Activated CD8-positive, alpha-beta T cell treated with anti-CD3 and anti-CD28 coated beads, Interleukin-2, amount 10 ng/mL, durations not matched to agents 7 days and 5 days (primary cell): Measurements from ENCODE around the gene PODNL1. TPM values are rescaled to one million over a fixed set of nuclear protein-coding genes. Genes with fewer than 3 reads are reported as not detected.
A peak's percentile ranks its signal among the peaks of the same experiment; 100 is the strongest.

ENCODE experiments used
- ATAC-seq: fragments of 150-1000 bp; cut with Tn5 transposase; one replicate; pipeline ENCODE4 v1.10.0; 2021; ENCODE audit warnings: moderate library complexity
- CTCF ChIA-PET: fragments of 350-600 bp; sonication (Branson Sonifier 250); formaldehyde crosslinking; loops from one replicate; lab custom pipeline; 2021; ENCODE audit warnings: antibody characterized with exemption; lab: Charles Lee
- POLR2A ChIA-PET: fragments of 350-600 bp; sonication (Branson Sonifier 250); formaldehyde crosslinking; loops from one replicate; lab custom pipeline; 2021; ENCODE audit warnings: antibody characterized with exemption; lab: Charles Lee
- DNase-seq: peaks from one replicate; pipeline ENCODE4 v3.0.0-alpha.2; 2020
- H3K27ac Mint-ChIP-seq: one replicate; pipeline ENCODE4 v1.8.0; 2021; ENCODE audit warnings: mild to moderate bottlenecking, mixed read lengths
- H3K27me3 Mint-ChIP-seq: one replicate; pipeline ENCODE4 v1.8.0; 2021; ENCODE audit warnings: low read depth, mixed read lengths
- H3K36me3 Mint-ChIP-seq: one replicate; pipeline ENCODE4 v1.8.0; 2021; ENCODE audit warnings: low read depth, mixed read lengths
- H3K4me1 Mint-ChIP-seq: one replicate; pipeline ENCODE4 v1.8.0; 2021; ENCODE audit warnings: low read depth, mixed read lengths
- H3K4me3 Mint-ChIP-seq: one replicate; pipeline ENCODE4 v1.8.0; 2021; ENCODE audit warnings: mild to moderate bottlenecking, mixed read lengths
- H3K9me3 Mint-ChIP-seq: one replicate; pipeline ENCODE4 v1.8.0; 2022; ENCODE audit warnings: mixed read lengths; ENCODE audit not compliant: insufficient read depth
- total RNA-seq, 2 experiments: library from RNA; stranded (reverse); gene quantifications; one replicate each; pipeline ENCODE4 v1.2.3, GENCODE V29; 2021

PODNL1 gene
- total RNA-seq, 2 experiments from 2014 or later: 0.11 to 1.3 TPM

DNA sequence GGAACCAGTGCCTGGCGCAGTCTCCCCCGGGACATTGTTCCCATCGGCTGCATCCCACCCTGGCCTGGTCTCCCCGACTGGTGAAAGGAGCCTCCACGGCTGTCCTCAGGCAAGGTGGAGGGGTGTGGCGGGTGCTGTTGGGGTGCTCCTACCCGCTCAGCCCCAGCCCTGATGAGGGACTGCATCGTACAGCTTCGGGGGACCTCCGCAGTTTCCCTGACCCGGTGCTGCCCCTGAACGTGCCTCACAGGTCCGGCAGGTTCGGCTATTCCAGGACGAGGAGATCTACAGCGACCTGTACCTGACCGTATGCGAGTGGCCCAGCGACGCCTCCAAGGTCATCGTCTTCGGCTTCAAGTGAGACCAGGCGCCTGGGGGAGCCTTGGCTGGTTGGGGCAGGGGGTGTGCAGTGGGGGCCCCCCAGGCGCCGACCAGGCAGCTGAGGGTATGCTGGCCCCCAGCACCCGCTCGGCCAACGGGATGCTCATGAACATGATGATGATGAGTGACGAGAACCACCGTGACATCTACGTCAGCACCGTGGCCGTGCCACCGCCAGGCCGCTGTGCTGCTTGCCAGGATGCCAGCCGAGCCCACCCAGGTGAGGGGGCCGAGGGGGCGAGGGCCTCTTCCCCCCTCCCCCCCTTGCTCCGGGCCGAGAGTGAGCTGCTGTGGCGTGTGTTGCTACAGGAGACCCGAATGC is 17.6 kb upstream of the PODNL1 start:
- Mint-ChIP-seq H3K27me3 (no peaks in the 10 kb centered on the region), H3K4me1 (peaks cover 28% of the 10 kb centered on the region), H3K9me3 (no peaks in the 10 kb centered on the region), H3K27ac (no peak overlapping the region), H3K4me3 (no peak overlapping the region), H3K36me3 (peaks cover 46% of the 10 kb centered on the region)
- CTCF ChIA-PET: no interaction called here
- DNase-seq (no peak), ATAC-seq (no peak)
- POLR2A ChIA-PET: interaction anchor here (0.7 to 1.7 kb wide), 3 partner anchors 12 to 34 kb away, joined by 3 to 5 read pairs (median 4); no protein-coding TSS in a partner anchor

GRCh38 chr19:13954185-13954584 is 16.0 kb upstream of the PODNL1 start:
- H3K4me3 Mint-ChIP-seq: peak overlapping the region; percentile 97
- peaks cover 38% of the 10 kb centered on the region for H3K36me3 Mint-ChIP-seq
- H3K4me1 Mint-ChIP-seq: peaks cover 28% of the 10 kb centered on the region
- ATAC-seq (no peak), DNase-seq (no peak)
- H3K9me3 Mint-ChIP-seq: no peaks in the 10 kb centered on the region
- peak overlapping the region; percentile 46 for H3K27ac Mint-ChIP-seq
- ChIA-PET POLR2A (interaction anchor here (0.9 to 3.4 kb wide), 4 partner anchors 32 to 73 kb away, joined by 3 to 29 read pairs (median 4); partner anchors contain the start of gene RFX1), CTCF (interaction anchor here (1.1 to 1.5 kb wide), 3 partner anchors 78 to 170 kb away, joined by 3 to 7 read pairs (median 3); partner anchors contain the start of gene IL27RA)
- H3K27me3 Mint-ChIP-seq: no peaks in the 10 kb centered on the region

- POLR2A ChIA-PET: interaction anchor here (0.7 to 3.4 kb wide), 13 partner anchors 8 to 183 kb away, joined by 3 to 29 read pairs (median 3); partner anchors contain the start of genes IL27RA and RFX1
- CTCF ChIA-PET: interaction anchor here (1.1 to 1.9 kb wide), 7 partner anchors 33 to 169 kb away, joined by 3 to 8 read pairs (median 6); partner anchors contain the start of gene IL27RA
- Mint-ChIP-seq H3K4me3 (peak overlapping the region; percentile 97), H3K9me3 (no peaks in the 10 kb centered on the region), H3K4me1 (peaks cover 21% of the 10 kb centered on the region), H3K27me3 (no peaks in the 10 kb centered on the region), H3K36me3 (peaks cover 28% of the 10 kb centered on the region), H3K27ac (peak overlapping the region; percentile 82)
- DNase-seq (peak; percentile 29), ATAC-seq (no peak)
Observed at GRCh38 chr19:13952931-13953531, 14.8 kb upstream of the PODNL1 start.

- Mint-ChIP-seq H3K4me1 (peaks cover 21% of the 10 kb centered on the region), H3K27me3 (no peaks in the 10 kb centered on the region), H3K9me3 (no peaks in the 10 kb centered on the region), H3K4me3 (peak within 1 kb of the TSS; percentile 97), H3K27ac (peak within 1 kb of the TSS; percentile 93), H3K36me3 (peaks cover 28% of the 10 kb centered on the region)
- DNase-seq: peak; percentile 100
- peak; percentile 99 for ATAC-seq
- CTCF ChIA-PET: interaction anchor here (0.7 to 1.9 kb wide), 7 partner anchors 33 to 120 kb away, joined by 3 to 8 read pairs (median 6); partner anchors contain the start of genes IL27RA and MISP3
- POLR2A ChIA-PET: interaction anchor here (0.6 to 3.4 kb wide), 10 partner anchors 7 to 144 kb away, joined by 3 to 29 read pairs (median 3); partner anchors contain the start of genes IL27RA and RFX1
Observed at GRCh38 chr19:13952154-13952930, 14.1 kb upstream of the PODNL1 start, which contains the start of gene DCAF15. Gene DCAF15 (plus strand): TSS chr19:13952509. CDS start chr19:13952513, 4 bp downstream.

- peaks cover 21% of the 10 kb centered on the region for H3K4me1 Mint-ChIP-seq
Observed at GRCh38 chr19:13951799-13952153, 13.6 kb upstream of the PODNL1 start.

DNA sequence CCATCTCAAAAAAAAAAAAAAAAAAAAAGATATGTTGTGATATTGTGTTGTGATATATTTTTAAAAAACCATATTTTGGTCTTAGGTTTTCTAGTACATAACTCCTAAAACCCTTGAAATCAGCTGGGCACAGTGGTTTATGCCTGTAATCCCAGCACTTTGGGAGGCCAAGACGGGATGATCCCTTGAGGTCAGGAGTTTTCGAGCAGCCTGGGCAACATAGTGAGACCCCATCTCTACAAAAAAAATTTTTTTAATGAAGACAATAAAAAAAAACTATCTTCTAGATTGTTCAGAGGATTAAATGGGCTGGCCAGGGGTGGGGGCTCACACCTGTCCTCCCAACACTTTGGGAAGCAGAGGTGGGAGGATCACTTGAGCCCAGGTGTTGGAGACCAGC is 12.8 kb upstream of the PODNL1 start:
- POLR2A ChIA-PET: interaction anchor here (1.1 to 2.9 kb wide), 2 partner anchors 13 to 81 kb away, joined by 3 to 19 read pairs; partner anchors contain the start of genes IL27RA and PODNL1
- Mint-ChIP-seq H3K4me1 (peaks cover 21% of the 10 kb centered on the region), H3K4me3 (no peak overlapping the region), H3K9me3 (no peaks in the 10 kb centered on the region), H3K36me3 (peaks cover 20% of the 10 kb centered on the region), H3K27me3 (no peaks in the 10 kb centered on the region), H3K27ac (no peak overlapping the region)
- CTCF ChIA-PET: interaction anchor here (1.3 to 1.7 kb wide), 2 partner anchors 71 to 81 kb away, joined by 3 to 6 read pairs; partner anchors contain the start of gene IL27RA
- no peak for DNase-seq
- ATAC-seq: no peak

More at GRCh38 chr19:13951799-13952153, 13.6 kb upstream of the PODNL1 start:
- H3K36me3 Mint-ChIP-seq: peaks cover 25% of the 10 kb centered on the region
- no peak for DNase-seq
- ChIA-PET CTCF (interaction anchor here (0.7 to 1.9 kb wide), 6 partner anchors 34 to 120 kb away, joined by 3 to 8 read pairs (median 4); partner anchors contain the start of genes IL27RA and MISP3), POLR2A (interaction anchor here (0.6 to 3.4 kb wide), 9 partner anchors 18 to 143 kb away, joined by 3 to 29 read pairs (median 3); partner anchors contain the start of genes IL27RA and RFX1)
- peak overlapping the region; percentile 97 for H3K4me3 Mint-ChIP-seq
- peak overlapping the region; percentile 93 for H3K27ac Mint-ChIP-seq
- no peaks in the 10 kb centered on the region for H3K27me3 Mint-ChIP-seq
- peak; percentile 17 for ATAC-seq
- no peaks in the 10 kb centered on the region for H3K9me3 Mint-ChIP-seq

GRCh38 chr19:13946414-13946813 is 8.2 kb upstream of the PODNL1 start:
- no peak for DNase-seq
- ATAC-seq: no peak
- Mint-ChIP-seq H3K36me3 (no peaks in the 10 kb centered on the region), H3K4me1 (no peaks in the 10 kb centered on the region), H3K4me3 (no peak overlapping the region), H3K27me3 (no peaks in the 10 kb centered on the region), H3K27ac (no peak overlapping the region), H3K9me3 (no peaks in the 10 kb centered on the region)
- CTCF ChIA-PET: no interaction called here
- POLR2A ChIA-PET: no interaction called here

GRCh38 chr19:13942023-13942684 is 3.9 kb upstream of the PODNL1 start:
- Mint-ChIP-seq H3K27ac (no peak overlapping the region), H3K4me3 (no peak overlapping the region), H3K36me3 (no peaks in the 10 kb centered on the region), H3K27me3 (peaks cover 9% of the 10 kb centered on the region), H3K4me1 (peaks cover 1% of the 10 kb centered on the region), H3K9me3 (no peaks in the 10 kb centered on the region)
- CTCF ChIA-PET: no interaction called here
- POLR2A ChIA-PET: interaction anchor here (0.6 kb wide), 1 partner anchor 80 kb away, joined by 3 read pairs; no protein-coding TSS in a partner anchor
- ATAC-seq (no peak), DNase-seq (no peak)

- POLR2A ChIA-PET: interaction anchor here (0.6 to 0.9 kb wide), 3 partner anchors 13 to 94 kb away, joined by 3 read pairs; partner anchors contain the start of gene IL27RA
- CTCF ChIA-PET: interaction anchor here (0.7 kb wide), 1 partner anchor 122 kb away, joined by 3 read pairs; no protein-coding TSS in a partner anchor
- Mint-ChIP-seq H3K27me3 (peaks cover 9% of the 10 kb centered on the region), H3K4me1 (peaks cover 3% of the 10 kb centered on the region), H3K9me3 (no peaks in the 10 kb centered on the region), H3K4me3 (no peak overlapping the region), H3K27ac (no peak overlapping the region), H3K36me3 (no peaks in the 10 kb centered on the region)
- DNase-seq: no peak
- no peak for ATAC-seq
Observed at GRCh38 chr19:13937479-13938300, 527 bp downstream of the PODNL1 start.
